Natural killer cell (primary cell): Measurements from ENCODE around the gene OPRM1. TPM values are rescaled to one million over a fixed set of nuclear protein-coding genes. Genes with fewer than 3 reads are reported as not detected.

ENCODE experiments used
- ATAC-seq, 3 donors: fragments of 150-1000 bp in 2 of 3; fragments of 200-7000 bp in 1 of 3; cut with Tn5 transposase; 1 replicate in 1 of 3; 2 replicates in 2 of 3; pipeline ENCODE4 v1.10.0; 2021; ENCODE audit warnings: mild to moderate bottlenecking in 2 of 3, moderate library complexity in 2 of 3
- DNase-seq, 2 donors: peaks; one replicate each; pipeline versions ENCODE4 v3.0.0 to v3.0.0-alpha.2; 2013 to 2021; ENCODE audit warnings: mixed read lengths in 1 of 2
- H3K27ac ChIP-seq: one replicate; pipeline ENCODE4 v1.5.1; 2013; ENCODE audit warnings: mild to moderate bottlenecking, low read length
- H3K27me3 ChIP-seq: one replicate; pipeline ENCODE4 v1.6.1; 2013; ENCODE audit warnings: low read length; ENCODE audit not compliant: control insufficient read depth, insufficient read depth
- H3K36me3 ChIP-seq: one replicate; pipeline ENCODE4 v1.6.1; 2013; ENCODE audit warnings: low read length; ENCODE audit not compliant: control insufficient read depth, insufficient read depth
- H3K4me1 ChIP-seq: one replicate; pipeline ENCODE4 v1.6.1; 2013; ENCODE audit warnings: low read length; ENCODE audit not compliant: control insufficient read depth, insufficient read depth
- H3K4me3 ChIP-seq: one replicate; pipeline ENCODE4 v1.5.1; 2013; ENCODE audit warnings: low read length
- H3K9me3 ChIP-seq: one replicate; pipeline ENCODE4 v1.6.1; 2013; ENCODE audit warnings: low read length; ENCODE audit not compliant: control insufficient read depth, insufficient read depth
- H3K27ac Mint-ChIP-seq, 2 donors: one replicate each; pipeline ENCODE4 v1.8.0; 2022; ENCODE audit warnings: mild to moderate bottlenecking in 2 of 2, mixed read lengths in 2 of 2, moderate library complexity in 1 of 2
- H3K27me3 Mint-ChIP-seq, 2 donors: one replicate each; pipeline ENCODE4 v1.8.0; 2022; ENCODE audit warnings: low read depth in 2 of 2, mixed read lengths in 2 of 2
- H3K36me3 Mint-ChIP-seq: one replicate; pipeline ENCODE4 v1.8.0; 2022; ENCODE audit warnings: mixed read lengths
- H3K4me1 Mint-ChIP-seq, 2 donors: one replicate each; pipeline ENCODE4 v1.8.0; 2022; ENCODE audit warnings: mixed read lengths in 2 of 2
- H3K4me3 Mint-ChIP-seq: one replicate; pipeline ENCODE4 v1.8.0; 2022; ENCODE audit warnings: mild to moderate bottlenecking, moderate library complexity, mixed read lengths
- H3K9me3 Mint-ChIP-seq, 2 donors: one replicate each; pipeline ENCODE4 v1.8.0; 2022; ENCODE audit warnings: mixed read lengths in 2 of 2
- CTCF ChIP-seq: fragments of 200-600 bp; IDR thresholded peaks from one replicate; pipeline ENCODE4 v1.8.0; 2022; ENCODE audit warnings: antibody characterized with exemption
- WGBS: methylation state at CpG from one replicate; pipeline ENCODE4 v1.1.7; 2013; ENCODE audit warnings: missing lambda C conversion rate; ENCODE audit not compliant: insufficient coverage; 5-methylcytosine and 5-hydroxymethylcytosine counted together
- intact Hi-C: fragments of 100-400 bp; cut with micrococcal nuclease; formaldehyde crosslinking; loops from one replicate; pipeline ENCODE4 v1.14.2; 2022
- total RNA-seq, 4 donors: library from RNA; stranded (reverse); fragments of 120-200 nt in 1 of 4; gene quantifications; one replicate each; pipeline versions ENCODE4 v1.2.3 to v1.2.4, GENCODE V29; 2013 to 2022

Gene OPRM1
- total RNA-seq, 3 donors from 2014 or later (not counting 1 experiment from before 2014, with no cell fraction given), result not detected

GRCh38 chr6:154053141-154053540 lies 14.1 kb downstream of the OPRM1 start:
- DNase-seq (no peak), ATAC-seq (no peak)
- Histone ChIP-seq H3K27ac (no peak overlapping the region), H3K4me1 (no peaks in the 10 kb centered on the region), H3K4me3 (no peak overlapping the region), H3K9me3 (no peaks in the 10 kb centered on the region), H3K27me3 (no peaks in the 10 kb centered on the region), H3K36me3 (no peaks in the 10 kb centered on the region)
- Mint-ChIP-seq H3K36me3 (no peaks in the 10 kb centered on the region), H3K27me3 (no peaks in the 10 kb centered on the region), H3K27ac (no peak overlapping the region), H3K9me3 (peaks cover 0 to 2% of the 10 kb centered on the region in 2 donors), H3K4me3 (no peak overlapping the region), H3K4me1 (no peaks in the 10 kb centered on the region)
- TF ChIP-seq CTCF, result no peak
- WGBS, result 58% methylated on average over 1 of the region's 1 CpG
- intact Hi-C loops, result no loop called here

- Mint-ChIP-seq H3K9me3 (no peaks in the 10 kb centered on the region), H3K27me3 (no peaks in the 10 kb centered on the region), H3K27ac (no peak overlapping the region), H3K4me3 (no peak overlapping the region), H3K4me1 (no peaks in the 10 kb centered on the region), H3K36me3 (no peaks in the 10 kb centered on the region)
- no peak for ATAC-seq
- intact Hi-C loops, result no loop called here
- DNase-seq, result no peak
- Histone ChIP-seq H3K4me1 (no peaks in the 10 kb centered on the region), H3K36me3 (no peaks in the 10 kb centered on the region), H3K27me3 (no peaks in the 10 kb centered on the region), H3K4me3 (no peak overlapping the region), H3K27ac (no peak overlapping the region), H3K9me3 (no peaks in the 10 kb centered on the region)
- 83% methylated on average over 5 of the region's 5 CpGs for WGBS
- TF ChIP-seq CTCF, result no peak
Observed at GRCh38 chr6:154056536-154056935, 17.5 kb downstream of the OPRM1 start.

GRCh38 chr6:154057098-154057497 lies 18.1 kb downstream of the OPRM1 start:
- Mint-ChIP-seq H3K36me3 (no peaks in the 10 kb centered on the region), H3K4me3 (no peak overlapping the region), H3K4me1 (no peaks in the 10 kb centered on the region), H3K27me3 (no peaks in the 10 kb centered on the region), H3K9me3 (no peaks in the 10 kb centered on the region), H3K27ac (no peak overlapping the region)
- WGBS, result 71% methylated on average over 1 of the region's 1 CpG
- intact Hi-C loops, result no loop called here
- ATAC-seq, result no peak
- no peak overlapping the region for H3K27ac ChIP-seq
- H3K4me3 ChIP-seq, result no peak overlapping the region
- H3K9me3 ChIP-seq, result no peaks in the 10 kb centered on the region
- no peaks in the 10 kb centered on the region for H3K27me3 ChIP-seq
- no peaks in the 10 kb centered on the region for H3K4me1 ChIP-seq
- DNase-seq, result no peak
- H3K36me3 ChIP-seq, result no peaks in the 10 kb centered on the region
- no peak for TF ChIP-seq CTCF

- DNase-seq, result no peak
- no peaks in the 10 kb centered on the region for H3K36me3 ChIP-seq
- no peaks in the 10 kb centered on the region for H3K4me1 ChIP-seq
- no peak overlapping the region for H3K4me3 Mint-ChIP-seq
- H3K27me3 ChIP-seq, result no peaks in the 10 kb centered on the region
- H3K36me3 Mint-ChIP-seq, result no peaks in the 10 kb centered on the region
- intact Hi-C loops, result no loop called here
- TF ChIP-seq CTCF, result no peak
- no peaks in the 10 kb centered on the region for H3K27me3 Mint-ChIP-seq
- no peaks in the 10 kb centered on the region for H3K4me1 Mint-ChIP-seq
- no peaks in the 10 kb centered on the region for H3K9me3 ChIP-seq
- no peak overlapping the region for H3K4me3 ChIP-seq
- H3K27ac Mint-ChIP-seq, result no peak overlapping the region
- ATAC-seq, result no peak
- no peak overlapping the region for H3K27ac ChIP-seq
- H3K9me3 Mint-ChIP-seq, result no peaks in the 10 kb centered on the region
- WGBS, result 94% methylated on average over 3 of the region's 4 CpGs
Observed at GRCh38 chr6:154058963-154059680, 20.1 kb downstream of the OPRM1 start.
